ENCODE measurements around the gene GFOD1.
A peak's percentile ranks its signal among the peaks of the same experiment; 100 is the strongest.

The GFOD1 gene

GRCh38 chr6:13372076-13372475 lies 115.3 kb downstream of the GFOD1 start:
- DNase-seq, result no peak

DNA sequence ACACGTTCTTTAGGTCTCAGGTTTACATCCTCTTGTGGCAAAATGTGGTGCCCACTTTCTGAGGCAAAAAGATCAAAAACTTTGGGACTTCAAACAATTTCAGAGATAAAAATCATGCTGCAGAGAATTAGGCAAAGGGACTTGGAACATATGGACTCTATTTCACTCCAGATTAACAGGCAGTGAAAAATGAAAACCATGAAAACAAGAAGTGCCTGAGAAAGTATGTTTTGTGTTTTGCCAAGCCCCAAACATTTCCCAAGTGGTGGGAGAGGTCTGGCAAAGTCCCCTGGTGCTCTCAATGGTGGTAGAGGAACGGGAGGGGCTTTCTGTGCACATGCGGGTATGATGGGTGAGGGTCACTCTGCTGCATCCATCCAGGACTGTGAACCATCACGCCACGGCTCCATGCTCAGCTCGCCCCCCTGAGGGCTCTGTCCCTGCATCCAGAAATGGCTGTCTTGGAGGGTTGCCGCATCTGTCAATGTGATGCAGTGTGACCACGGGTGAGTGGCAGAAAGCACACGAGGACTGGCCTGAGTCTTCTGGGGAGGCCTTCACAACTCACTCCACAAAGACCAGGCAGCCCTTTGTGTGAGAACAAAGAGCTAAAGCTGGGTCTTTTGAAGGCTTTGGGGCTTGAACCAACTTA lies 115.9 kb downstream of the GFOD1 start:
- DNase-seq, result no peak

DNA sequence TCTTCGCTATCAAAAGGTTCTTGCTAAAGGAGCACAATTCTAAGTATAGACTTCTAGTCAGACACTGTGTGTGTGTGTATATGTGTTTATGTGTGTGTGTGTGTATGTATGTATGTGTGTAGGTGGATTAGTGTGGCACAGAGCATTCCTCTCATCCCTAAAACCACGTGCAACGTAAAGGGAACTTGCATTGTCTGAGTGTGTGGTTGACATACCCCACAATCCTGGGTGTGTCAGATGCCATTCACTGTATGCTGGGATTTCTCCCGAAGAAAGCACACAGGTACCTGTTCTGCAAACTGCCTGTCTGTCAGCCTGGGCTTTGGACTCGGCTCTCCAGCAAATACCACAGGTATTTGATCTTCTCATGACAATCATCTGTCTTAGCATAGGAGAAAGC lies 116.8 kb downstream of the GFOD1 start:
- no peak for DNase-seq

DNA sequence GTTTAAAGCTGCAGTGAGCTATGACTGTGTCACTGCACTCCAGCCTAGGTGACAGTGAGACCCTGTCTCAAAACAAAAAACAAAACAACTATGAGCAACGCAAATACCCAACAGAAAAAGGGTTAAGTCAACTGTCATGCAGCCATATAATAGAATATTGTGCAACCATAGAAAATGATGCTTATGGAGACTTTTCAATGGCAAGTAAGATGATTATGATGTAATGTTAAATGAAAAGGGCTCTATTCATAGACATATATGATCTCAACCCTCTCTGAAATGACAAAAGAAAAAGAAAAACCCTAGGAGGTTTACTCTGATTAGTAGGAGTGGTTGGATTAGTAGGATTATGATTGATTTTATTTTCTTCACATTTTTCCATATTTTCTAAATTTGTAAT lies 117.8 kb downstream of the GFOD1 start:
- no peak for DNase-seq

GRCh38 chr6:13368731-13369115 lies 118.7 kb downstream of the GFOD1 start:
- DNase-seq, result no peak

GRCh38 chr6:13368079-13368730 lies 119.2 kb downstream of the GFOD1 start:
- DNase-seq, result no peak

DNA sequence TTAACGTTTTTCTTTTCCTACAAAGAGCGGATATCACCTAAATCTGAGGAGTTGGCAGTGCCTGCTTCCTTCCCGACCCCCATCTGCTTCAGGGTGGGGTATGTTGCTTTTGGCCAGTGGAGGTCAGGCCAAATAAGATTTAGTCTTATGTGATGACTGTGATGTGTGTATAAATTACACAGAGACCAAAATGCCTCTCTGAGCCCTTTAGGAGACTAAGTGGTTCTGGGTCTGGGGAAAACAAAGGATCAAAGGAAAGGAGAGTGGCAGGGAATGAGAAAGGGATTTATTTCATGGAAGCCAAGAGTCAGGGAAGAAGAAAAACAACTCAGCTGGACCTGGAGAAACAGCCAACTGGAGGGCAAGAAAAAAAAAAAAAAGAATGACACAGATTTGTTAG lies 120.0 kb downstream of the GFOD1 start:
- no peak for DNase-seq

GRCh38 chr6:13365320-13365719 lies 122.1 kb downstream of the GFOD1 start:
- DNase-seq, result no peak

DNA sequence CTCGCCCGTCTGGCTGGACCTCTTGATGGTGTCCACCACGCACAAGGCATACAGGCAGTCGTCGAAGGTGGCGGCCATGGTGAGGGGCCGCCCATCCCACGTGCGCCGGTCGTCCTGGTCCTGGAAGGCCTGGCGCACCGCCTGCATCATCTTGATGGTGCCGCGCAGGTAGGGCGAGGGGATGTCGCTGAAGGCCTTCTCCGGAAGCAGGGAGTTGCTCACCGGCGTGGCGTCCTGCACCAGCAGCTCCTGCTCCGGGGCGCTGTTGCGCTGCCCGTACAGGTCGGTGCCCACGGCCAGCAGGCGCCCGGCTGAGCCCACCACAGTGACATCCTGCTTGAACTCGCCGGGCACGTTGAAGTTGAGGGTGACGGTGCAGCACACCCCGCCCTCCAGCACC lies 122.6 kb downstream of the GFOD1 start:
- DNase-seq, result no peak

- DNase-seq, result no peak
Measured at GRCh38 chr6:13362412-13362811, 125.0 kb downstream of the GFOD1 start.

DNA sequence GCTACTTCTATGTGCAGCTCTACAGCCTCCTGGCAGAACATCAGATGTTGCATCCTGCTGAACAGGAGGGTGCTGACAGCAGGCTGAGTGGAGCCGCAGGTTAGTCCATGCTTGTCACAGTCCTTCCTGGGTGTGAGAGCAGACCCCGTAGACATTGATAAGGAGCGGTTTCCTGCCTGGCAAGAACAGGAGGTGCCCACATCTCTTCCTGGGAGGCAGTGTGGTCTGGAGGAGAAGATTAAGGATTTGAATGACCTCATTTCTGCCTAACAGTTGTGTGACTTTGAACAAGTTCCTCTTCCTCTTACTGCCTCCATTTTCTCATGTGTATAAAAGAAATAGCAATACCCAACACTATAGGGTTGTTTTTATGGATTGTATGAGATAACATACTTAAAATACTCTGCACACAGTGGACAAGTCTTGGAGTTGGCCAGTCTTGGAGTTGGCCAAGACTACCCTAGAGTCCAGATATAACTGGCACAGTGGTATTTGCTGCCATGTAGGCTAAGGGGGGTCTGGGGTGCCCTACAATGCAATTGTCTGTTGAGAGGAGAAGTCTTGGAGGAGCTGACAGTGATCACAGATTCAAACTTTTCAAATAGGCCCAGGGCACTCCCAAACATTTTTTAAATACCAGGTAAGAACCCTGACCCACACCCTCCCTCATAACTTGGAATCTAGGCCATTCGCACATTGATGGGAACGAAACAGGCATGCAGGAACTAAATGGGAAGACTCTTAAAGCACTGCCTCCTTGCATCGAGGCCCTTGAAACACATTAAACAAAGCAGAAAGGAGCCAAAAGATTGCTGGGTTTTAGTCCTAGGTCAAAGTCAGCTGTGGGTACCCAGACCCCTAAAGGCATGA lies 126.5 kb downstream of the GFOD1 start:
- DNase-seq, result no peak

- no peak for DNase-seq
Measured at GRCh38 chr6:13359287-13359686, 128.1 kb downstream of the GFOD1 start.

DNA sequence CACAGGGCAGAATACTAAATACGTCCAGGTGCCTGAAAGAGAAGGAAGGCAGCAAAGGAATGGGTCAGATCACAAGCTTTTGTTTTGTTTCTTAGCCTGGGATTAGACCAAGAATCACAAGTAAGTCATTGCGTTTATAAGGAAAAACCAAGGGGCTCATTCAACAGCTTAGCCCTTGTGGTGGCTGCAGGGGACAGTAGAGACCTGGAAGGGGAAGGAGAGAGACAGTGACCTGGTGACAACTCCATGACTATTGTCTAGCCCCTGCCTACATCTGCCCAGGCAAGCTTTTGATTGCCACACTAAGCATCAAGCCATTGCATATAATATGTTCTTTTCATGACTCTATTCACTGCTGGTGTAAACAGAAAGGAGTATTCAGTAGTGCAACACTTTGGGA lies 128.9 kb downstream of the GFOD1 start:
- DNase-seq, result no peak

DNA sequence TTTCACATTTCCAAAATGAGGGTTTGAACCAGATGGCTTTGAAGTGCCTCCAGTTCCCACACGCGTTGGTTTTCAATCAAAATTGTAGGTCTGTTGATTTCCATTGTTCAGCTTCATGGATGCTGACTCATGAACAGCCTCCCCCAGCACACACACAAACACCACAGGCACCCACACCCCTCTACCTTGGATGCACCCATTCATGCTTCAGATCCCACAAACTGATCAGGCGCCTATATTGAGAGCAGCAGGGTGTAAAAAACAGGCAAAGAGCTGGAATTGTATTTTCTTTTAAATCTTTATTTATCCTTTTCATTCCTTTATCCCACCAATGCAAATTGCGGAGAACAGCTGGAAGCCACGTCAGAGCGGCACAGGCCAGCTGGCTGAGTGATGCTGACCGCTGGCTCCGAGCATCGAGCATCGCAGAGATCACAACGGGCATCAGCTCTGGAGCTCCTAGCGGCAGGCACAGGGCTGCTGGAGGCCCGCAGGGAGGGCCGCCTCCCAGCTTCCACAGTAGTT lies 129.8 kb downstream of the GFOD1 start:
- DNase-seq, result no peak

DNA sequence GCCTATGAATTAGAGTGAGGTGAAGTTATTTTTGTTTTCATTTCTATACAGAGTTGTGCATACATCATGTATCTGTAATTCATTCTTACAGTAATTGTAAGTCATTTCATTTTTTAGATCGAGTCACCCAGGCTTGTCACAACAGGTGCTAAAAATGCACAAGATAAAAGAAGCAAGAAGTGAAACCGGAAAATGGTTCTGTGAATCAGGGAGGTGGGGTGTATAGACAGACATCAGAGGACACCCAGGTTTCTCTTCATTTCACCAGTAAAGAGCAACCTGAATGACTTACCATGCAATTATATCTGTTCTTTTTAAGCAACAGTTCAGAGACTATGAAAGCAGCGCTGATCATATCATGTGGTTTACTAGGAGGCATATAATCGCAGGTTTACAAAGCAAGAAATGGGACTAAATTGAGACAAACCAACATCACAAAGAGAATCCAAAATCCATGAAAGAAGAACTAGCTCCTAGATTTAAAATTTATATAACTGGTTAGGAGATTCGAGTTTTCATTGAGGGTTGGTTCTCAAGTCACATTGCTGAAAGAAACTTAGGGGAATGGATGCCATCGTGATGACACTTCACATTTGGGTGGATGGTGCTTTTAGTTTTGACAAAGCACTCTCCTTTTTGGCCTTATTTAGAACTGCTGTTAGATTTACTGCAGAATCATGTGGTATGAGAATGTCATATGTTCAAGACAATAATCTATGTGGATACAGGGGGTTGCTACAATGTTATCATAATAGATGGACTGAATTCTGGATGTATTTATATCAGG lies 131.2 kb downstream of the GFOD1 start:
- peak; percentile 59 for DNase-seq

- DNase-seq, result peak; percentile 42
Measured at GRCh38 chr6:13355043-13355945, 132.1 kb downstream of the GFOD1 start.

GRCh38 chr6:13354331-13355042 lies 132.9 kb downstream of the GFOD1 start:
- DNase-seq, result no peak

DNA sequence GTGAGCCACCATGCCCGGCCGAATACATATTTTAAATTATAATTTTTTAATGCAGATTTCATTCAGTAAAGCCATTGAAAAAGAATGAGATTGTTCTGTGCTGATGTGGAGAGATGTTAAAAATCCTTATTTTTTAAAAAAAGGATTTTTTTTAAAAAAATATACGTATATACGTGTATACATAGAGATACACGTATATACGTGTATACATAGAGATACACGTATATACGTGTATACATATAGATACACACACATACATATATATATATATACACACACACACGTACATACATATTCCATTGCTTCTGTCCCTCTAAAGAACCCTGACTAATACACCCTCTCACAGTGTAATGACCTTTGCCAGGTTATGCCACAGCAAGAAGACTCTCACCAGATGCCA lies 135.2 kb downstream of the GFOD1 start:
- no peak for DNase-seq

- DNase-seq, result no peak
Measured at GRCh38 chr6:13351271-13351670, 136.1 kb downstream of the GFOD1 start.

GRCh38 chr6:13349811-13350506 lies 137.4 kb downstream of the GFOD1 start:
- DNase-seq, result no peak

Measured in CD4-positive, alpha-beta T cell treated with Interleukin-12 subunit alpha and Interleukin-12 subunit beta, for 1 hour (primary cell).